HepG2 (cell line): ENCODE results near the gene ZBTB32. TPM values are rescaled to one million over a fixed set of nuclear protein-coding genes. Genes with fewer than 3 reads are reported as not detected.

Source experiments
- ATM ChIP-seq: fragments of 450-650 bp; IDR thresholded peaks from 2 replicates; pipeline ENCODE4 v1.7.1; 2017; ENCODE audit warnings: mild to moderate bottlenecking, borderline replicate concordance
- BRF2 ChIP-seq: sonication (generic); formaldehyde crosslinking; IDR thresholded peaks from 2 replicates; pipeline ENCODE4 v1.8.1; 2022; ENCODE audit warnings: mild to moderate bottlenecking, missing genetic modification reagents
- EED ChIP-seq: sonication (generic); formaldehyde crosslinking; IDR thresholded peaks from 2 replicates; pipeline ENCODE4 v1.5.0; 2020; ENCODE audit warnings: mild to moderate bottlenecking, missing genetic modification reagents
- ETV5 ChIP-seq: IDR thresholded peaks from 2 replicates; pipeline ENCODE4 v1.6.1; 2018; ENCODE audit warnings: missing biosample characterization, missing genetic modification reagents, inconsistent platforms, borderline replicate concordance
- FOXC1 ChIP-seq: sonication (generic); formaldehyde crosslinking; IDR thresholded peaks from 2 replicates; pipeline ENCODE4 v1.8.0; 2022; ENCODE audit warnings: mild to moderate bottlenecking, missing genetic modification reagents, borderline replicate concordance
- FOXP4 ChIP-seq: sonication (generic); formaldehyde crosslinking; IDR thresholded peaks from 2 replicates; pipeline ENCODE4 v1.4.0; 2020; ENCODE audit warnings: missing genetic modification reagents
- GZF1 ChIP-seq: sonication (generic); formaldehyde crosslinking; IDR thresholded peaks from 2 replicates; pipeline ENCODE4 v1.5.1; 2020; ENCODE audit warnings: mild to moderate bottlenecking, missing genetic modification reagents
- KDM6A ChIP-seq: IDR thresholded peaks from 2 replicates; pipeline ENCODE4 v1.6.1; 2016; ENCODE audit warnings: low read depth
- MEF2D ChIP-seq: sonication (generic); formaldehyde crosslinking; IDR thresholded peaks from 2 replicates; pipeline ENCODE4 v1.5.1; 2020; ENCODE audit warnings: mild to moderate bottlenecking, missing genetic modification reagents
- NBN ChIP-seq: fragments of 450-650 bp; conservative IDR thresholded peaks from 2 replicates; pipeline ENCODE4 v1.6.1; 2017
- SAP130 ChIP-seq: IDR thresholded peaks from 2 replicates; pipeline ENCODE4 v1.6.1; 2016; ENCODE audit warnings: low read depth
- SRY ChIP-seq: sonication (generic); formaldehyde crosslinking; IDR thresholded peaks from 2 replicates; pipeline ENCODE4 v1.8.0; 2022; ENCODE audit warnings: mild to moderate bottlenecking, missing genetic modification reagents
- TAF1 ChIP-seq: sonication (generic); formaldehyde crosslinking; IDR thresholded peaks from 2 replicates; pipeline ENCODE4 v1.4.0; 2020; ENCODE audit warnings: missing genetic modification reagents
- THAP11 ChIP-seq: IDR thresholded peaks from 2 replicates; pipeline ENCODE4 v1.6.1; 2016; ENCODE audit warnings: missing biosample characterization, missing genetic modification reagents
- ZNF225 ChIP-seq: sonication (generic); formaldehyde crosslinking; IDR thresholded peaks from 2 replicates; pipeline ENCODE4 v1.4.0; 2020; ENCODE audit warnings: mild to moderate bottlenecking, missing genetic modification reagents
- ZNF232 ChIP-seq: sonication (generic); formaldehyde crosslinking; IDR thresholded peaks from 2 replicates; pipeline ENCODE4 v1.4.0; 2020; ENCODE audit warnings: missing genetic modification reagents, borderline replicate concordance
- ZNF280B ChIP-seq: sonication (generic); formaldehyde crosslinking; IDR thresholded peaks from 2 replicates; pipeline ENCODE4 v1.5.0; 2020; ENCODE audit warnings: missing genetic modification reagents, mild to moderate bottlenecking, borderline replicate concordance
- ZNF432 ChIP-seq: sonication (generic); formaldehyde crosslinking; IDR thresholded peaks from 2 replicates; pipeline ENCODE4 v1.5.0; 2020; ENCODE audit warnings: missing genetic modification reagents, mild to moderate bottlenecking, borderline replicate concordance
- ZNF547 ChIP-seq: sonication (generic); formaldehyde crosslinking; IDR thresholded peaks from 2 replicates; pipeline ENCODE4 v1.5.1; 2020; ENCODE audit warnings: mild to moderate bottlenecking, missing genetic modification reagents
- ZNF564 ChIP-seq: sonication (generic); formaldehyde crosslinking; IDR thresholded peaks from 2 replicates; pipeline ENCODE4 v1.8.1; 2023; ENCODE audit warnings: mild to moderate bottlenecking, missing genetic modification reagents
- ZNF768 ChIP-seq: sonication (generic); formaldehyde crosslinking; IDR thresholded peaks from 2 replicates; pipeline ENCODE4 v1.4.0; 2020; ENCODE audit warnings: missing genetic modification reagents
- ZNF781 ChIP-seq: sonication (generic); formaldehyde crosslinking; IDR thresholded peaks from 2 replicates; pipeline ENCODE4 v1.5.1; 2020; ENCODE audit warnings: borderline replicate concordance, mild to moderate bottlenecking, missing genetic modification reagents; ENCODE audit errors: not compliant biosample characterization
- polyA plus RNA-seq, 8 experiments: library from polyadenylated mRNA; depleted of rRNA in 3 of 8; stranded (reverse) in 7 of 8; unstranded in 1 of 8; fragments of >200 nt; fragmentation: Illumina TruSeq in 4 of 8; extraction: Trizol in 4 of 8; gene quantifications; 2 replicates each; pipeline versions ENCODE4 v1.2.1 to v1.2.3, GENCODE V29; 2011 to 2016; ENCODE audit warnings: low read depth in 4 of 8, missing spikeins in 1 of 8, mixed read lengths in 1 of 8; ENCODE audit not compliant: insufficient read depth in 1 of 8
- total RNA-seq, 5 experiments: library from RNA; depleted of rRNA; stranded (reverse); fragments of >200 nt; fragmentation: Illumina TruSeq; extraction: Trizol; gene quantifications; 2 replicates each; pipeline ENCODE4 v1.2.3, GENCODE V29; 2016; ENCODE audit warnings: low read depth in 1 of 5
- TF ChIP-seq, protein P1 (sequence below): sonication (generic); formaldehyde crosslinking; IDR thresholded peaks from 2 replicates; pipeline ENCODE4 v1.5.1; 2020; ENCODE audit warnings: mild to moderate bottlenecking, missing genetic modification reagents

The ZBTB32 gene
- total and polyA plus RNA-seq, 2 of the 13 experiments (the other 11 are each of a cell fraction or from before 2014, with no cell fraction given) = not detected

DNA sequence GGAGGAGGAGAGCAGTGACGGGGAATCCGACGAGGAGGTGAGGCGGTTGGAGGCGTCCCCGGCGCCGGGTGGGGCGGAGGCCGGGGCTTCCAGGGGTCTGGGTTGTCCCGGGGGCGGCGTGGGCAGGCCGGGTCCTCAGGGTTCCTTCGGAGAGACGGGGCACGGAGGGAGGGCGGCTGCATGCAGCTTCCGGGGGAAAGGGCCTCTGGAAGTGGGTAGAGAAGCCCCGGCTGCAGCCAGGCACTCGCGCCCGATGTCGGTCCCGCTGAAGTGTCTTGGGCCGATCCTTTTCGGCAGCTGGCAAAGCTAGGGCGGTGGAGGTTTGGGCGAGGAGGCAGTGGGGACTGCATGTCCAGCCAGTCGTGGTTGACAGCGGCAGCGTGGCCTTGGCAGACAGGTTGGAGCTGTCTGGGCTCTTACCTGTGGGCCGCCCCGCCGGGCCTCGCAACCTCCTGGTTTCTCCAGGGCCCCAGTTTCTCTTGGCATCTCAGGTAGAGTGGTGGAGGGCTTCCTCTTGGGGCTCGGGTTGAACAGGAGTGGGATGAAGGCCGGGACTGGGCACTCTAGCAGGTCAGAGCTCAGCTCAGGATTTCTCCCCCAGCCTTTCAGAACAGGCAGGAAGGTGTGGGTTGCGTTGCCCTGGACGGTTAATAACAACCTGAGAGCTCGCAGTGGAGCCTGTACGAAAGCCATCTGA lies 14.1 kb downstream of the ZBTB32 start (continued):
- TF ChIP-seq FOXP4 (CRISPR knock-in tag) (no peak), ZNF280B (CRISPR knock-in tag) (peak; percentile 26; the same call in 1 of the 2 replicates), TAF1 (CRISPR knock-in tag) (peak; percentile 8; the same call in 1 of the 2 replicates), ATM (no peak), NBN (no peak), ZNF432 (CRISPR knock-in tag) (no peak), ZNF225 (CRISPR knock-in tag) (peak; percentile 59; the same call in 1 of the 2 replicates), MEF2D (CRISPR knock-in tag) (peak; percentile 20; the same call in 1 of the 2 replicates), ZNF768 (CRISPR knock-in tag) (0 out of 2 replicates have a peak, but pooled peaks have one; percentile 9), ZNF781 (CRISPR knock-in tag) (peak; percentile 68), ZNF232 (CRISPR knock-in tag) (0 out of 2 replicates have a peak, but pooled peaks have one; percentile 1), KDM6A (CRISPR knock-in tag) (no peak), BRF2 (no peak), THAP11 (CRISPR knock-in tag) (0 out of 2 replicates have a peak, but pooled peaks have one; percentile 23), ETV5 (0 out of 2 replicates have a peak, but pooled peaks have one; percentile 7), ZNF547 (CRISPR knock-in tag) (peak; percentile 71; the same call in 1 of the 2 replicates), ZNF564 (no peak), FOXC1 (CRISPR knock-in tag) (no peak), SRY (CRISPR knock-in tag) (0 out of 2 replicates have a peak, but pooled peaks have one; percentile 27), GZF1 (CRISPR knock-in tag) (0 out of 2 replicates have a peak, but pooled peaks have one; percentile 39), SAP130 (CRISPR knock-in tag) (0 out of 2 replicates have a peak, but pooled peaks have one; percentile 11), EED (0 out of 2 replicates have a peak, but pooled peaks have one; percentile 50)
- TF ChIP-seq, protein P1, sequence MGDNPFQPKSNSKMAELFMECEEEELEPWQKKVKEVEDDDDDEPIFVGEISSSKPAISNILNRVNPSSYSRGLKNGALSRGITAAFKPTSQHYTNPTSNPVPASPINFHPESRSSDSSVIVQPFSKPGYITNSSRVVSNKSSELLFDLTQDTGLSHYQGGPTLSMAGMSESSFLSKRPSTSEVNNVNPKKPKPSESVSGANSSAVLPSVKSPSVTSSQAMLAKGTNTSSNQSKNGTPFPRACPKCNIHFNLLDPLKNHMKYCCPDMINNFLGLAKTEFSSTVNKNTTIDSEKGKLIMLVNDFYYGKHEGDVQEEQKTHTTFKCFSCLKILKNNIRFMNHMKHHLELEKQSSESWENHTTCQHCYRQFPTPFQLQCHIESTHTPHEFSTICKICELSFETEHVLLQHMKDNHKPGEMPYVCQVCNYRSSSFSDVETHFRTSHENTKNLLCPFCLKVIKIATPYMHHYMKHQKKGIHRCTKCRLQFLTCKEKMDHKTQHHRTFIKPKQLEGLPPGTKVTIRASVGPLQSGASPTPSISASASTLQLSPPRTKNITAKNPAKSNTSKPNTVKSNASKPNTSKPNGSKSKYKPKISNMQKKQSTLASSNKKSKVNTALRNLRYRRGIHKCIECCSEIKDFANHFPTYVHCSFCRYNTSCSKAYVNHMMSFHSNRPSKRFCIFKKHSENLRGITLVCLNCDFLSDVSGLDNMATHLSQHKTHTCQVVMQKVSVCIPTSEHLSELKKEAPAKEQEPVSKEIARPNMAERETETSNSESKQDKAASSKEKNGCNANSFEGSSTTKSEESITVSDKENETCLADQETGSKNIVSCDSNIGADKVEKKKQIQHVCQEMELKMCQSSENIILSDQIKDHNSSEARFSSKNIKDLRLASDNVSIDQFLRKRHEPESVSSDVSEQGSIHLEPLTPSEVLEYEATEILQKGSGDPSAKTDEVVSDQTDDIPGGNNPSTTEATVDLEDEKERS (CRISPR knock-in tag) = 0 out of 2 replicates have a peak, but pooled peaks have one; percentile 37
